ENCODE results near the gene IKBKE.

IKBKE gene

DNA sequence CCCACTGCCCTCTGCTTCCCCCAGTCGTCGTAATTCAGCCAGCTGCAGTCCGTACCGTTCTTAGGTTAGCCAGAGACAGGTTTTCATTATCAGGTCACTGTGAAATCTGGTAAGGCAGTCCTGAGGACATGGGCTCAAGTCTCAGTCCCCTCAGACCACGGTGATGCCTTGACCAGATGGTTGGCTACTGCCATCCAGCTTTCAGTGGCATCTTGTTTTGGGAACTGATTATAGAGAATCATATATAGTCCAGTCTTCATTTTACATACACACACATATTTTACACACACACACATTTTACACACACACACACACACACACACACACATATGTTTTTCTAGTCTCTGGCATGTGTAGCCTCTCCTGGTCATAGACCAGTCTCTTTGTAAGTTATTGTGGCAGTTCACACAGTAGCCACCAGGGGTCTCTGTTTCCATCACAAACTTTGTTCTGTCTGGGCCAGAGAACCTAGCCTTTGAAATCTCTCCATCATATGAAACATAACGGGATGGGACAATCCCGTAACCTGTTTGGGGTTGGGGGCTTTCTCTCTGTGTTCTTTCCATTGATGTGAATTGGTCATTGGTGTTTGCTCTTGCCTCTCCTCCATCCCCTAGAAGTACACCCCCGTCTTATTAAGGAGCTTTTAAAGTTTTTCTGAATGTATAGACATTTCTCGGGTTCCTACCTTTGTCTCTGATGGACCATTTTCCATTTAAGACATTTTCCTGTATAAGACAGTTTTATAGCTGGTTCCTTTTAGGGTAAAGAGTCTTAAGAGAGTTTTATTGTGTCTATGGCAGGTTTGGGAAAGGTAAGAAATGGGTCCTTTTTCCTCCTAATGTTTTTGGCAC is 8.4 kb upstream of the IKBKE start:
- TF ChIP-seq RAD21 (IDR thresholded peaks at IDR 0.05; ENCODE audit: low read depth) (peak; percentile 65), ZBTB7A (IDR thresholded peaks at IDR 0.05; ENCODE audit: low read depth) (no peak)

DNA sequence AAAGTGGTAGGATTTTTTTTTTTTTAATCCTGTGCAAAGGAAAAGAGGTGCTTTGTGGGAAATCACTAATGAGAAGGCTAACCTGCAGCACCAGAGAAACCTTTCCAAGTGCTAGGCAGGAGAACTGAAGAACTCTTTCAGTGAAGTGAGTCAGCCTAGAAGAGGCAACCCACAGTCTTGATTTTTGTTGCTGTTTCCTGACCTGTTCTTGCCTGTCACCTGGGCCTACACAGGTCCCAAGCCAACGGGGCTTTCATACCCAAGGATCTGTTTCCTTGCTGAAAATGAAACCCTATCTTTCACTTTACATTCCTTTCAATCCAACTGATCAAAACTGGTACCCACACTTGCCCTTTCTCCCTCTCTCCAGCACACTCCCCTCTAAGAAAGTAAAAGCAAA is 7.1 kb upstream of the IKBKE start:
- TF ChIP-seq, protein P1, sequence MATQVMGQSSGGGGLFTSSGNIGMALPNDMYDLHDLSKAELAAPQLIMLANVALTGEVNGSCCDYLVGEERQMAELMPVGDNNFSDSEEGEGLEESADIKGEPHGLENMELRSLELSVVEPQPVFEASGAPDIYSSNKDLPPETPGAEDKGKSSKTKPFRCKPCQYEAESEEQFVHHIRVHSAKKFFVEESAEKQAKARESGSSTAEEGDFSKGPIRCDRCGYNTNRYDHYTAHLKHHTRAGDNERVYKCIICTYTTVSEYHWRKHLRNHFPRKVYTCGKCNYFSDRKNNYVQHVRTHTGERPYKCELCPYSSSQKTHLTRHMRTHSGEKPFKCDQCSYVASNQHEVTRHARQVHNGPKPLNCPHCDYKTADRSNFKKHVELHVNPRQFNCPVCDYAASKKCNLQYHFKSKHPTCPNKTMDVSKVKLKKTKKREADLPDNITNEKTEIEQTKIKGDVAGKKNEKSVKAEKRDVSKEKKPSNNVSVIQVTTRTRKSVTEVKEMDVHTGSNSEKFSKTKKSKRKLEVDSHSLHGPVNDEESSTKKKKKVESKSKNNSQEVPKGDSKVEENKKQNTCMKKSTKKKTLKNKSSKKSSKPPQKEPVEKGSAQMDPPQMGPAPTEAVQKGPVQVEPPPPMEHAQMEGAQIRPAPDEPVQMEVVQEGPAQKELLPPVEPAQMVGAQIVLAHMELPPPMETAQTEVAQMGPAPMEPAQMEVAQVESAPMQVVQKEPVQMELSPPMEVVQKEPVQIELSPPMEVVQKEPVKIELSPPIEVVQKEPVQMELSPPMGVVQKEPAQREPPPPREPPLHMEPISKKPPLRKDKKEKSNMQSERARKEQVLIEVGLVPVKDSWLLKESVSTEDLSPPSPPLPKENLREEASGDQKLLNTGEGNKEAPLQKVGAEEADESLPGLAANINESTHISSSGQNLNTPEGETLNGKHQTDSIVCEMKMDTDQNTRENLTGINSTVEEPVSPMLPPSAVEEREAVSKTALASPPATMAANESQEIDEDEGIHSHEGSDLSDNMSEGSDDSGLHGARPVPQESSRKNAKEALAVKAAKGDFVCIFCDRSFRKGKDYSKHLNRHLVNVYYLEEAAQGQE (IDR thresholded peaks at IDR 0.05; ENCODE audit: low read depth), result no peak
- TF ChIP-seq EP300 (IDR thresholded peaks at IDR 0.05; ENCODE audit: borderline replicate concordance), result no peak
- TF ChIP-seq NFIC (IDR thresholded peaks at IDR 0.05), result no peak
- TF ChIP-seq YY1 (IDR thresholded peaks at IDR 0.05; ENCODE audit: low read depth), result no peak
- no peak for TF ChIP-seq TAF1 (IDR thresholded peaks at IDR 0.05; ENCODE audit: low read depth)
- no peak for TF ChIP-seq FOXM1 (IDR thresholded peaks at IDR 0.05; ENCODE audit: borderline replicate concordance, low read depth)
- TF ChIP-seq, protein P2, sequence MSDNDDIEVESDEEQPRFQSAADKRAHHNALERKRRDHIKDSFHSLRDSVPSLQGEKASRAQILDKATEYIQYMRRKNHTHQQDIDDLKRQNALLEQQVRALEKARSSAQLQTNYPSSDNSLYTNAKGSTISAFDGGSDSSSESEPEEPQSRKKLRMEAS (IDR thresholded peaks at IDR 0.05), result no peak
- no peak for TF ChIP-seq TEAD4 (IDR thresholded peaks at IDR 0.05)
- no peak for TF ChIP-seq EGR1 (IDR thresholded peaks at IDR 0.05)
- TF ChIP-seq TCF12 (IDR thresholded peaks at IDR 0.05; ENCODE audit: low read depth), result no peak
- no peak for TF ChIP-seq RAD21 (IDR thresholded peaks at IDR 0.05; ENCODE audit: low read depth)
- TF ChIP-seq, protein P3, sequence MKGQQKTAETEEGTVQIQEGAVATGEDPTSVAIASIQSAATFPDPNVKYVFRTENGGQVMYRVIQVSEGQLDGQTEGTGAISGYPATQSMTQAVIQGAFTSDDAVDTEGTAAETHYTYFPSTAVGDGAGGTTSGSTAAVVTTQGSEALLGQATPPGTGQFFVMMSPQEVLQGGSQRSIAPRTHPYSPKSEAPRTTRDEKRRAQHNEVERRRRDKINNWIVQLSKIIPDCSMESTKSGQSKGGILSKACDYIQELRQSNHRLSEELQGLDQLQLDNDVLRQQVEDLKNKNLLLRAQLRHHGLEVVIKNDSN (IDR thresholded peaks at IDR 0.05), result no peak
- no peak for TF ChIP-seq CEBPB (IDR thresholded peaks at IDR 0.05)
- no peak for TF ChIP-seq CREB1 (IDR thresholded peaks at IDR 0.05; ENCODE audit: low read depth)
- TF ChIP-seq ZBTB7A (IDR thresholded peaks at IDR 0.05; ENCODE audit: low read depth), result no peak

DNA sequence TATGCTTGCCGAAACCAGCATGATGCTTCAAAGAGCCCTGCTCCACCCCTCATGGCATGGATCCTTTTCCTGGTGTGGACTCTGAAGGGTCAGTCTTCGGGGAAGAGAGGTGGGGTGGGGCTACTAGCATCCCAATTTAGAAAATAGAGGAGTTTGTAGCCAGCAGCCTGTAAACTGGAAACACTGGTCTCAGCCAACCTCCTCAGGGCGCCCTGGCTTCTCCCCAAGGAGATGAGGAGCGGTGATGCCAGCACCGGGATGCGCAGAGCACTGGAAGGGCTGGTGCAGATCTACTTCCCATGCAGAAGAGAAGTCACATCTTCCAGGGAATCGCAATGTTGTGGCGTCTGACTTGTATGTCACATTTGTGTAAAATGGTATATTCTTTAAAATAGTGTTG is 6.4 kb upstream of the IKBKE start:
- TF ChIP-seq YY1 (IDR thresholded peaks at IDR 0.05; ENCODE audit: low read depth), result no peak
- no peak for TF ChIP-seq TCF12 (IDR thresholded peaks at IDR 0.05; ENCODE audit: low read depth)
- no peak for TF ChIP-seq NFIC (IDR thresholded peaks at IDR 0.05)
- no peak for TF ChIP-seq ZBTB7A (IDR thresholded peaks at IDR 0.05; ENCODE audit: low read depth)
- TF ChIP-seq, protein P2 (IDR thresholded peaks at IDR 0.05), result no peak
- TF ChIP-seq RAD21 (IDR thresholded peaks at IDR 0.05; ENCODE audit: low read depth), result no peak
- TF ChIP-seq CEBPB (IDR thresholded peaks at IDR 0.05), result no peak
- no peak for TF ChIP-seq EP300 (IDR thresholded peaks at IDR 0.05; ENCODE audit: borderline replicate concordance)
- TF ChIP-seq CREB1 (IDR thresholded peaks at IDR 0.05; ENCODE audit: low read depth), result no peak
- no peak for TF ChIP-seq FOXM1 (IDR thresholded peaks at IDR 0.05; ENCODE audit: borderline replicate concordance, low read depth)
- TF ChIP-seq EGR1 (IDR thresholded peaks at IDR 0.05), result no peak
- TF ChIP-seq TAF1 (IDR thresholded peaks at IDR 0.05; ENCODE audit: low read depth), result no peak
- TF ChIP-seq, protein P1 (IDR thresholded peaks at IDR 0.05; ENCODE audit: low read depth), result no peak
- TF ChIP-seq, protein P3 (IDR thresholded peaks at IDR 0.05), result no peak
- TF ChIP-seq TEAD4 (IDR thresholded peaks at IDR 0.05), result no peak

DNA sequence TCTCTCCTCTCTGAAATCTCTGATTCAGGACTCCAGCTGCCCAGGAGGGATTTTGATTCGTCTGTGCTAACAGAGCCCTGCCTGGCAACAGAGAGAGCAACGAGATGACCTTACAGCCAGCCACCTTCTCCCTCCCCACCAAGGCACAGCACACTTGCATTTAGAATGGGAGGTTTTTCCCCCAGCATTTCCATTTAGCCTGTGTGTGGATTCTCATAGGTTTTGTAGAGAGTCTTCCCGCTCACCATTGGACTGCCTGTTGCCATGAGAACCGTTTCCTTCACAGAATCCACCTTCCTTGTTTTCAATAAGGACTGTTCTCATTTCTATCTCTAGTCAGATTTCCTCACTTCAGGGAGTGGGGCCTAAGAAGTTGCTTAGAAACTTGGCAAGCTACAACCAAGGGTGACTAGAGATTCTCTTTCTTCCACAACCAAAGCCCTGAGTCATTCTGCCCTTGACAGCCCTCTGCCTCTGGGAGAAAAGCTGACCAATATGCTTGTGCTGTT is 5.8 kb upstream of the IKBKE start:
- TF ChIP-seq TAF1 (IDR thresholded peaks at IDR 0.05; ENCODE audit: low read depth) (no peak), EP300 (IDR thresholded peaks at IDR 0.05; ENCODE audit: borderline replicate concordance) (no peak), EGR1 (IDR thresholded peaks at IDR 0.05) (no peak), RAD21 (IDR thresholded peaks at IDR 0.05; ENCODE audit: low read depth) (no peak), TCF12 (IDR thresholded peaks at IDR 0.05; ENCODE audit: low read depth) (no peak), FOXM1 (IDR thresholded peaks at IDR 0.05; ENCODE audit: borderline replicate concordance, low read depth) (no peak), CEBPB (IDR thresholded peaks at IDR 0.05) (no peak), TEAD4 (IDR thresholded peaks at IDR 0.05) (no peak), ZBTB7A (IDR thresholded peaks at IDR 0.05; ENCODE audit: low read depth) (no peak), CREB1 (IDR thresholded peaks at IDR 0.05; ENCODE audit: low read depth) (no peak), YY1 (IDR thresholded peaks at IDR 0.05; ENCODE audit: low read depth) (no peak), NFIC (IDR thresholded peaks at IDR 0.05) (no peak)
- TF ChIP-seq, protein P1 (IDR thresholded peaks at IDR 0.05; ENCODE audit: low read depth), result no peak
- TF ChIP-seq, protein P2 (IDR thresholded peaks at IDR 0.05), result no peak
- TF ChIP-seq, protein P3 (IDR thresholded peaks at IDR 0.05), result no peak
